Muscle layer of duodenum (tissue), 2 donors: Measurements from ENCODE around the gene GAPDHS.

Source experiments
- H3K27ac ChIP-seq: one replicate; pipeline ENCODE4 v1.7.0; 2013; ENCODE audit warnings: mild to moderate bottlenecking, low read length
- H3K27me3 ChIP-seq: one replicate; pipeline ENCODE4 v1.7.0; 2013; ENCODE audit warnings: low read depth, mild to moderate bottlenecking, control low read depth, low read length
- H3K36me3 ChIP-seq, 2 donors: one replicate each; pipeline ENCODE4 v1.7.0; 2013; ENCODE audit warnings: low read length in 2 of 2, control low read depth in 1 of 2, mild to moderate bottlenecking in 1 of 2; ENCODE audit not compliant: insufficient read depth in 2 of 2, control insufficient read depth in 1 of 2
- H3K4me1 ChIP-seq, 2 donors: one replicate each; pipeline ENCODE4 v1.7.0; 2013; ENCODE audit warnings: low read length in 2 of 2, mild to moderate bottlenecking in 2 of 2, control low read depth in 1 of 2, moderate library complexity in 1 of 2; ENCODE audit not compliant: insufficient read depth in 2 of 2, control insufficient read depth in 1 of 2
- H3K4me3 ChIP-seq, 2 donors: one replicate each; pipeline ENCODE4 v1.7.0; 2013; ENCODE audit warnings: low read length in 2 of 2, low read depth in 1 of 2, mild to moderate bottlenecking in 1 of 2
- H3K9me3 ChIP-seq, 2 donors: one replicate each; pipeline ENCODE4 v1.7.0; 2013; ENCODE audit warnings: low read length in 2 of 2, control low read depth in 1 of 2, mild to moderate bottlenecking in 1 of 2; ENCODE audit not compliant: control insufficient read depth in 1 of 2
- donor health status: healthy.

The GAPDHS gene

GRCh38 chr19:35498220-35498619 is 35.0 kb upstream of the GAPDHS start:
- no peak overlapping the region for H3K4me3 ChIP-seq
- no peaks in the 10 kb centered on the region for H3K36me3 ChIP-seq
- H3K27me3 ChIP-seq = no peaks in the 10 kb centered on the region
- H3K4me1 ChIP-seq = no peaks in the 10 kb centered on the region
- H3K9me3 ChIP-seq = no peaks in the 10 kb centered on the region
- no peak overlapping the region for H3K27ac ChIP-seq

GRCh38 chr19:35498984-35499527 is 34.2 kb upstream of the GAPDHS start:
- Histone ChIP-seq H3K27me3 (no peaks in the 10 kb centered on the region), H3K4me3 (no peak overlapping the region), H3K27ac (no peak overlapping the region), H3K4me1 (no peaks in the 10 kb centered on the region), H3K9me3 (no peaks in the 10 kb centered on the region), H3K36me3 (no peaks in the 10 kb centered on the region)

GRCh38 chr19:35500611-35501010 is 32.6 kb upstream of the GAPDHS start:
- H3K4me3 ChIP-seq = no peak overlapping the region
- H3K27ac ChIP-seq = no peak overlapping the region
- H3K4me1 ChIP-seq = no peaks in the 10 kb centered on the region

GRCh38 chr19:35501684-35502083 is 31.6 kb upstream of the GAPDHS start:
- H3K36me3 ChIP-seq = no peaks in the 10 kb centered on the region
- no peaks in the 10 kb centered on the region for H3K9me3 ChIP-seq
- H3K4me3 ChIP-seq = no peak overlapping the region
- no peaks in the 10 kb centered on the region for H3K4me1 ChIP-seq
- H3K27me3 ChIP-seq = no peaks in the 10 kb centered on the region
- no peak overlapping the region for H3K27ac ChIP-seq

More at GRCh38 chr19:35500611-35501010, 32.6 kb upstream of the GAPDHS start:
- no peaks in the 10 kb centered on the region for H3K27me3 ChIP-seq
- H3K36me3 ChIP-seq = no peaks in the 10 kb centered on the region
- H3K9me3 ChIP-seq = no peaks in the 10 kb centered on the region

- Histone ChIP-seq H3K36me3 (no peaks in the 10 kb centered on the region), H3K27ac (no peak overlapping the region), H3K4me3 (no peak overlapping the region), H3K27me3 (peaks cover 5% of the 10 kb centered on the region), H3K9me3 (no peaks in the 10 kb centered on the region), H3K4me1 (no peaks in the 10 kb centered on the region)
Observed at GRCh38 chr19:35502751-35503150, 30.5 kb upstream of the GAPDHS start.

GRCh38 chr19:35506011-35506410 is 27.2 kb upstream of the GAPDHS start:
- Histone ChIP-seq H3K9me3 (no peaks in the 10 kb centered on the region), H3K27me3 (peaks cover 24% of the 10 kb centered on the region), H3K27ac (no peak overlapping the region), H3K4me3 (no peak overlapping the region), H3K36me3 (no peaks in the 10 kb centered on the region), H3K4me1 (peaks cover 0 to 12% of the 10 kb centered on the region in 2 donors)

GRCh38 chr19:35507561-35507960 is 25.7 kb upstream of the GAPDHS start:
- Histone ChIP-seq H3K27me3 (peaks cover 25% of the 10 kb centered on the region), H3K27ac (no peak overlapping the region), H3K4me3 (no peak overlapping the region), H3K9me3 (no peaks in the 10 kb centered on the region), H3K4me1 (peaks cover 0 to 12% of the 10 kb centered on the region in 2 donors), H3K36me3 (no peaks in the 10 kb centered on the region)

- Histone ChIP-seq H3K9me3 (no peaks in the 10 kb centered on the region), H3K27ac (no peak overlapping the region), H3K4me3 (no peak overlapping the region), H3K27me3 (peaks cover 31% of the 10 kb centered on the region), H3K36me3 (no peaks in the 10 kb centered on the region), H3K4me1 (peaks cover 0 to 12% of the 10 kb centered on the region in 2 donors)
Observed at GRCh38 chr19:35508129-35508528, 25.1 kb upstream of the GAPDHS start.

- Histone ChIP-seq H3K4me3 (peak overlapping the region; percentile 48 to 52), H3K36me3 (no peaks in the 10 kb centered on the region), H3K4me1 (peaks cover 0 to 12% of the 10 kb centered on the region in 2 donors), H3K27ac (no peak overlapping the region), H3K27me3 (peaks cover 39% of the 10 kb centered on the region), H3K9me3 (no peaks in the 10 kb centered on the region)
Observed at GRCh38 chr19:35509018-35509652, 24.1 kb upstream of the GAPDHS start.

- Histone ChIP-seq H3K36me3 (no peaks in the 10 kb centered on the region), H3K27me3 (peaks cover 43% of the 10 kb centered on the region), H3K4me3 (peak overlapping the region; percentile 48 to 52), H3K27ac (no peak overlapping the region), H3K4me1 (peaks cover 0 to 12% of the 10 kb centered on the region in 2 donors), H3K9me3 (no peaks in the 10 kb centered on the region)
Observed at GRCh38 chr19:35509861-35510625, 23.2 kb upstream of the GAPDHS start.

GRCh38 chr19:35510626-35510964 is 22.7 kb upstream of the GAPDHS start:
- H3K27me3 ChIP-seq = peaks cover 43% of the 10 kb centered on the region
- no peaks in the 10 kb centered on the region for H3K36me3 ChIP-seq
- H3K9me3 ChIP-seq = no peaks in the 10 kb centered on the region
- H3K27ac ChIP-seq = no peak overlapping the region
- H3K4me3 ChIP-seq = peak overlapping the region in 1 of 2 donors; percentile 48
- H3K4me1 ChIP-seq = peaks cover 0 to 12% of the 10 kb centered on the region in 2 donors
